ENCODE results near the gene TGFBR3L. TPM values are rescaled to one million over a fixed set of nuclear protein-coding genes. Genes with fewer than 3 reads are reported as not detected.

TGFBR3L gene
- total and polyA plus RNA-seq, 10 of the 15 experiments (the other 5 are each of a cell fraction or from before 2014, with no cell fraction given): 0.20 to 0.23 TPM; not detected in 8

GRCh38 chr19:7914099-7914498 lies 531 bp upstream of the TGFBR3L start (continued):
- TF ChIP-seq, protein P1, sequence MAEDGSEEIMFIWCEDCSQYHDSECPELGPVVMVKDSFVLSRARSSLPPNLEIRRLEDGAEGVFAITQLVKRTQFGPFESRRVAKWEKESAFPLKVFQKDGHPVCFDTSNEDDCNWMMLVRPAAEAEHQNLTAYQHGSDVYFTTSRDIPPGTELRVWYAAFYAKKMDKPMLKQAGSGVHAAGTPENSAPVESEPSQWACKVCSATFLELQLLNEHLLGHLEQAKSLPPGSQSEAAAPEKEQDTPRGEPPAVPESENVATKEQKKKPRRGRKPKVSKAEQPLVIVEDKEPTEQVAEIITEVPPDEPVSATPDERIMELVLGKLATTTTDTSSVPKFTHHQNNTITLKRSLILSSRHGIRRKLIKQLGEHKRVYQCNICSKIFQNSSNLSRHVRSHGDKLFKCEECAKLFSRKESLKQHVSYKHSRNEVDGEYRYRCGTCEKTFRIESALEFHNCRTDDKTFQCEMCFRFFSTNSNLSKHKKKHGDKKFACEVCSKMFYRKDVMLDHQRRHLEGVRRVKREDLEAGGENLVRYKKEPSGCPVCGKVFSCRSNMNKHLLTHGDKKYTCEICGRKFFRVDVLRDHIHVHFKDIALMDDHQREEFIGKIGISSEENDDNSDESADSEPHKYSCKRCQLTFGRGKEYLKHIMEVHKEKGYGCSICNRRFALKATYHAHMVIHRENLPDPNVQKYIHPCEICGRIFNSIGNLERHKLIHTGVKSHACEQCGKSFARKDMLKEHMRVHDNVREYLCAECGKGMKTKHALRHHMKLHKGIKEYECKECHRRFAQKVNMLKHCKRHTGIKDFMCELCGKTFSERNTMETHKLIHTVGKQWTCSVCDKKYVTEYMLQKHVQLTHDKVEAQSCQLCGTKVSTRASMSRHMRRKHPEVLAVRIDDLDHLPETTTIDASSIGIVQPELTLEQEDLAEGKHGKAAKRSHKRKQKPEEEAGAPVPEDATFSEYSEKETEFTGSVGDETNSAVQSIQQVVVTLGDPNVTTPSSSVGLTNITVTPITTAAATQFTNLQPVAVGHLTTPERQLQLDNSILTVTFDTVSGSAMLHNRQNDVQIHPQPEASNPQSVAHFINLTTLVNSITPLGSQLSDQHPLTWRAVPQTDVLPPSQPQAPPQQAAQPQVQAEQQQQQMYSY (CRISPR knock-in tag; IDR thresholded peaks at IDR 0.05): no peak
- TF ChIP-seq ZBTB4 (CRISPR knock-in tag; IDR thresholded peaks at IDR 0.05) (no peak), SIX5 (IDR thresholded peaks at IDR 0.05; ENCODE audit: low read depth, low read length, severe bottlenecking) (no peak), ZNF24 (IDR thresholded peaks at IDR 0.05) (no peak)

Data from GM12878 (cell line).